ENCODE data around the gene CHCHD6.

CHCHD6 gene

GRCh38 chr3:126692858-126693257 is 11.2 kb upstream of the CHCHD6 start:
- TF ChIP-seq REST (IDR thresholded peaks at IDR 0.05; ENCODE audit: insufficient read depth in 1 of 2, low read depth in 2 of 2, low read length in 2 of 2) = no peak
- TF ChIP-seq FOXP2 (optimal IDR thresholded peaks at IDR 0.05; ENCODE audit: borderline replicate concordance, extremely low read depth, extremely low read length, insufficient read depth) = no peak
- TF ChIP-seq TAF1 (IDR thresholded peaks at IDR 0.05; ENCODE audit: borderline replicate concordance, insufficient read depth, low read length) = no peak
- no peak for TF ChIP-seq SIN3A (IDR thresholded peaks at IDR 0.05; ENCODE audit: borderline replicate concordance, insufficient read depth, low read length)
- no peak for TF ChIP-seq POLR2AphosphoS5 (IDR thresholded peaks at IDR 0.05; ENCODE audit: low read depth, low read length)

- TF ChIP-seq FOXP2 (optimal IDR thresholded peaks at IDR 0.05; ENCODE audit: borderline replicate concordance, extremely low read depth, extremely low read length, insufficient read depth) = no peak
- TF ChIP-seq REST (IDR thresholded peaks at IDR 0.05; ENCODE audit: insufficient read depth in 1 of 2, low read depth in 2 of 2, low read length in 2 of 2) = no peak
- no peak for TF ChIP-seq SIN3A (IDR thresholded peaks at IDR 0.05; ENCODE audit: borderline replicate concordance, insufficient read depth, low read length)
- TF ChIP-seq POLR2AphosphoS5 (IDR thresholded peaks at IDR 0.05; ENCODE audit: low read depth, low read length) = no peak
- no peak for TF ChIP-seq TAF1 (IDR thresholded peaks at IDR 0.05; ENCODE audit: borderline replicate concordance, insufficient read depth, low read length)
Observed at GRCh38 chr3:126693921-126694320, 10.1 kb upstream of the CHCHD6 start.

- TF ChIP-seq FOXP2 (optimal IDR thresholded peaks at IDR 0.05; ENCODE audit: borderline replicate concordance, extremely low read depth, extremely low read length, insufficient read depth) (no peak), SIN3A (IDR thresholded peaks at IDR 0.05; ENCODE audit: borderline replicate concordance, insufficient read depth, low read length) (no peak), POLR2AphosphoS5 (IDR thresholded peaks at IDR 0.05; ENCODE audit: low read depth, low read length) (no peak), REST (IDR thresholded peaks at IDR 0.05; ENCODE audit: insufficient read depth in 1 of 2, low read depth in 2 of 2, low read length in 2 of 2) (no peak), TAF1 (IDR thresholded peaks at IDR 0.05; ENCODE audit: borderline replicate concordance, insufficient read depth, low read length) (no peak)
Observed at GRCh38 chr3:126696701-126697267, 7.3 kb upstream of the CHCHD6 start.

GRCh38 chr3:126699011-126699410 is 5.0 kb upstream of the CHCHD6 start:
- TF ChIP-seq FOXP2 (optimal IDR thresholded peaks at IDR 0.05; ENCODE audit: borderline replicate concordance, extremely low read depth, extremely low read length, insufficient read depth) (no peak), REST (IDR thresholded peaks at IDR 0.05; ENCODE audit: insufficient read depth in 1 of 2, low read depth in 2 of 2, low read length in 2 of 2) (no peak), POLR2AphosphoS5 (IDR thresholded peaks at IDR 0.05; ENCODE audit: low read depth, low read length) (no peak), SIN3A (IDR thresholded peaks at IDR 0.05; ENCODE audit: borderline replicate concordance, insufficient read depth, low read length) (no peak), TAF1 (IDR thresholded peaks at IDR 0.05; ENCODE audit: borderline replicate concordance, insufficient read depth, low read length) (no peak)
